HG02588 (cell line): ENCODE results near the gene TBC1D22A.

Experiments used
- ATAC-seq: cut with Tn5 transposase; IDR thresholded peaks from one replicate; pipeline ENCODE4 v1.9.1; 2021; ENCODE audit warnings: mild to moderate bottlenecking, moderate library complexity; ENCODE audit not compliant: unreplicated experiment

TBC1D22A gene

GRCh38 chr22:47201996-47202818, 439.8 kb downstream of the TBC1D22A start:
- ATAC-seq = no peak

GRCh38 chr22:47202819-47203553, 440.5 kb downstream of the TBC1D22A start:
- no peak for ATAC-seq

DNA sequence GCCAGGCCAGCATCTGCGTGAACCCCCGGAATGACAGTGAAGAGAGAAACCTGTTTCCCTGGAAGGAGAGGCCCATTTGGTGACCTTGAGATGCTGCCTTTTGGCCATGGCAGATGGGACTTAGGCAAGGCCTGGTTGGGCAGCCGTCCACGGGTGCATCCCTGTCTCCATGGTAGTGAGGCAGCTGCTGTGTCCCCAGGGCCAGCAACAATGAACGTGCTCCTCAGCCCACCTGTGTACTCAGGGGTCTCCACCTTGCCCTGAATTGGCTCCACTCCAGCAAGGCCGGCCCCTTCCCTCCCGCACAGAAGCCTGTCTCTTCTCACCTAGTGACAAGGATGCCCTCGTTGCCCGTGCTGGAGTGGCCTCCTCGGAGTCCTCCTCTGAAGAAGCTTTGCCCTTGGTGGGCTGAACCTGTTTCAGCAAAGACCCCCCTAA, 441.1 kb downstream of the TBC1D22A start:
- ATAC-seq = no peak

DNA sequence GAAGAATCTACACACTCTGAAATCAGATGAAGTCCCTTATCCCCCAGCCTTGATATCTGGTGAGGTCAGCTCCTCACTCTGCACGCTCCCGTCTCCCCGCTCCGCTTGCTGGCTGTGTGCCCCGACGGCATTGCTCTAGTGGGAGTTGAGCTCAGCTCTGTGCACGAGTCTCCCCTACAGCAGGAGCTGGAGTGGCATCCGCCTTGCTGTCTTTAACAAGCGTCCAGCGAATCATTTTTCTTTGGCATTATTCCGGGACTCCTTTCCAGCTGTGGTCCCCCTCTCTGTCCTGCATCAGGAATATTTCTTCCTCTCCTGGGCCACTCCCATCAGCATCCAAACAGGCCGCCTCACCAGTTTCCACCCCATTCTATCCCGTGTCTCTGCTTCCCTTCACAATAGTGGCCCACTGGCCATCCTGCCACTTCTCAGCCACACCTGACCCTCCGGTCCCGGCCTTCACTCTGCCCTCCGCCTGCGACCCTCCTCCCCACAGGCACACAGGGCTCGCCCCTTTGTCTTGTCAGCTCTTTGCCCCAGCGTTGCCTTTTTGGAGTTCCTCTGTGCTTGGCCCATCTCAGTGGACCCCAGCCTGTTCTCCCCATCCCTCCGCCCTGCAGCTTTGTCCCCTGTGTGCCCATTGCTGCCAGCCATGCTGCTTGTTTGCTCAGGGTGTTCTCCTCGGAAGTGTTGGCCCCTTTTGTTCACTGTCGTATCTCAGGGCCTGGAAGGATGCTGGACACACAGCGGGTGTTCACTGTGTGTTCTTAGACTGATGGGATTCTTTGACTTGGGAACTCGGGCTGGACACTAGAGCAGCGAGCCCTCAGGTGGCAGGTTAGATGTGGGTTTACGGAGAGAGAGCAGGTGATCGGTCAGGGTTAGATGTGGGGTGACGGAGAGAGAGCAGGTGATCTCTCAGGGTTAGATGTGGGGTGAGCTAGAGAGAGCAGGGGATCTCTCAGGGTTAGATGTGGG, 441.8 kb downstream of the TBC1D22A start:
- no peak for ATAC-seq

DNA sequence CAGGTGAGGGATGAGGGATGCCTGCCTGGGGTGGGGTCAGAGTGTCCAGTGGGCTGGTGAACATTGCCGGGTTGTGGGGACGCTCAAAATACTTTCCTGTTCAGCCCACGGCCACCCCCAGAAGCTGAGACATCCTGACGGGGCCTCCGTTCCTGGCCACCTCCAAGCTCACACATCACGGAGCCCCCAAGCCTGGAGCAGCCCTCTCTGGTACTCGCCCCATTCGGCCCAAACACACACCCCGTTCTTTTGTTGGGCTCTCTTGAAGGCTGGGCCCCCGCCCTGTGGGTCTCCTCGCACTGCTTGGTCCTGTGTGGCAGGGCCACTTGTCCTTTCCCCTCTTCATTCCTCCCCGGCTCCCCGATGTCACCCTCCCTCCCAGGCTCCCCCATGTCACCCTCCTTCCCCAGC, 442.6 kb downstream of the TBC1D22A start:
- no peak for ATAC-seq

DNA sequence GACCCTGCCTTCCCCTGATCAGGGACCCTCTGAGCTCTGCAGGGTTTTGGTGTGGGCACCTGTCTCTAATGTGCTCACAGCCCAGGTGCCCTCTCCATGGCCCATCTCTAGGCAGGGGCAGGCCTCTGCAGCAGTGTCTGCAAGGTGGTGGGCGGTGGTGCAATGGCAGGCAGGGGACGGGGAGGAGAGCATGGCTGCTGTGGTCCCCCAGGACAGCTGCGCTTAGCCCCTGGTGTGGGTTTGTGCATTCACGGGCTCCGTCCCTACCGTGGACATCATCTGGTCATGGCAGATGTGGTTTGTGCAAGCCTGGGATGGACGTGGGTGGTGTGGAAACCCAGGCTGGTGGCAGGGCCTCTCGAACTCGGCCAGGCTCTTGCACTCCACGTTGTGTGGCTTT, 443.1 kb downstream of the TBC1D22A start:
- ATAC-seq = no peak

- no peak for ATAC-seq
These were observed 443.7 kb downstream of the TBC1D22A start for GRCh38 chr22:47206164-47206563.

DNA sequence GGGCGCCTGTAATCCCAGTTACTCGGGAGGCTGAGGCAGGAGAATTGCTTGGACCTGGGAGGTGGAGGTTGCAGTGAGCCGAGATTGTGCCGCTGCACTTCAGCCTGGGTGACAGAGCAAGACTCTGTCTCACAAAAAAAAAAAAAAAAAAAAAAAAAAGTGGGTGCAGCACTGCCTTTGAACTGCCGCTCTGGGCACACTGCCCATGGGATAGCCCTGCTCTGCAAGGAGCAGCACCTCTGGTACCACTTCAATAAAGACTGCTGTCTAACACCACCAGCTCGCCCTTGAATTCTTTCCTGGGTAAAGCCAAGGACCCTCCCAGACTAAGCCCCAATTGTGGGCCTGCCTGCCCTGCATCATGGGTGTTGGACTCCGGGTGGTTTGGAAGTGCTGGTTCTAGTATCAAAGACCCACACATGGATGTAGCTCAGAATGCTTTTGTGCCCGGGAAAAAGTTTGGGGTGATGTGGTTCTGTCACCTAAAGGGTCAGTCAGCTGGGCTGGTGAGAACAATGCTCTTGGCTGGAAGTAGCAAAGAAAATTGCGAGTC, 444.3 kb downstream of the TBC1D22A start:
- no peak for ATAC-seq

DNA sequence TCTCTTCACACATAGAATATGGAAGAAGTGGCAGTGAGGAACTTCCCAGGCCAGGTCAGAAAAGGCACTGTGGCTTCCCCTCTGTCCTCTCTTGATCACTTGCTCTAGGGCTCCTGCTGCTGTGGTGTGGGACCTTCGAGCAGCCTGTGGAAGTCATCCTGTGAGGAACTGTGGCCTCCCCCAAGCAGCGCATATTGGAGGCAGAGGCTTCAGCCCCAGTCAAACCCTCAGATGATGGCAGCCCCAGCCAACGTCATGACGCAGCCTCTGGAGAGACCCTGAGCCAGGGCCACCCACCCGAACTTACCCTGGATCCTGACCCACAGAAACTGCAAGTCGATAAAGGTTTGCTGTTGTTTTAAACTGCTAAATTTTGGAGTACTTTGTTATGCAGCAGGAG, 444.9 kb downstream of the TBC1D22A start:
- ATAC-seq = no peak

GRCh38 chr22:47207846-47208554, 445.6 kb downstream of the TBC1D22A start:
- no peak for ATAC-seq

DNA sequence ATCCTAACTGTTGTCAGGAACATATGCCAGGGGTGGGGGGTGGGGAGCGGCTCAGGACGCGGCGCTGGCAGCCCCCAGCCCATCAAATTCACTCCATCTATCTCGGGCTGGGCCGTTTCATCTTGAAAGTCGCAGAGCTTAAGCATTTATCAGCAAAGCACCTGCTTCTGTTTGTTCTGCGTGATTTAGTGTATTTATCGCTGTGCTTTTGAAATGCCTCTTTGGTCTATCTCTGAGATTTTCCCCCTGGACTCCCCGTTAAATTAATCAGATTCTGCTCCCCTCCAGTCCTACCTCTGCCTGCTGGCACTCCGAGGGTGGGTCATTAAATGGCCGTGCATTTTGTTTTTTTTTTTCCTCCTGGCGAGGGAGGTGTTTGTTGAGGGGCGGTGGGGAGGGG, 446.2 kb downstream of the TBC1D22A start:
- ATAC-seq = no peak

- no peak for ATAC-seq
These were observed 446.6 kb downstream of the TBC1D22A start for GRCh38 chr22:47209040-47209514.

- no peak for ATAC-seq
These were observed 447.1 kb downstream of the TBC1D22A start for GRCh38 chr22:47209547-47210023.

DNA sequence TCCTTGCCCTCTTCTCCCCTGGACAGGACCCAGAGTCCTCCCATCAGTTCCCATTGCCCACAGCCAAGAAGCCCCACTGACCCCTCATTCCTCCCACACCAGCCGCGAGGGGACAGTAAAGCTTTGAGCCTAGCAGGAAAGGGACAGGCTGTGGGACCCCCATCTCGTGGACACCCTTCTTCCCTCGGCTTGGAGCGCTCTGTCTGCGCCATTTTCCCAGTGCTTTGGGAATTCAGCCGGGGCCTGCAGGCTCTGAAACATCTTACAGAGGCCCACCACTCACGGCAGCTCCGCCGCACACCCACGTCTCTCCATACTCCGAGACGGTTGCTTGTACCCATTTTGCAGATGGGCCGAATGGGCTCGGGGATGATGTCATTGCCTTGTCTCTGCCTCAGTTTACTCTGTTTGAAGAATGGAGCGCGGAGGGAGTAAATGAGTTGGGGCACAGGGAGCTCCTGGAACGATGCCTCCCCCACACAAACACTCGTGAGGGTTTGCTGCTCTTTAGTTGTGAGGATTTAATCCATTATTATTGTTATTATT, 447.7 kb downstream of the TBC1D22A start:
- ATAC-seq = no peak

DNA sequence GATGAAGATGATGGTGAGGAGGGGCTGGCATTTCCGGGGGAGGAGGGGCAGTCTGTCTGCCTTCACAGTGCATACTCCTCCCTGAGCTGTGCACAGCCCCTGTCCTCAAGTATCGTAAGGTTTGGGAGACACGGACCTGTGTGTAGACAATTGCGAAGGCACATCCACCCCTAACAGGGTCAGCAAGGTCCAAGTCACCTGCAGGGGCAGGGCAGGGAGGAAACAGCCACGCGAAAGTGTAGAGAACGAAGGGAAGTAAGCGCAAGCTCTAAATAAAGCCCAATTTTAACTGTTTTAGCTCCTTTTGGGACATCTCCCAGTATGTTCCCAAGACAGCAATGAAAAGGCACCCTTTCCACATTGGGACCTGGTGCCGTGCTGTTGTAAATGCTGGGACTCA, 448.2 kb downstream of the TBC1D22A start:
- ATAC-seq = no peak

- no peak for ATAC-seq
These were observed 451.3 kb downstream of the TBC1D22A start for GRCh38 chr22:47213571-47214230.

GRCh38 chr22:47215851-47216250, 453.4 kb downstream of the TBC1D22A start:
- no peak for ATAC-seq

DNA sequence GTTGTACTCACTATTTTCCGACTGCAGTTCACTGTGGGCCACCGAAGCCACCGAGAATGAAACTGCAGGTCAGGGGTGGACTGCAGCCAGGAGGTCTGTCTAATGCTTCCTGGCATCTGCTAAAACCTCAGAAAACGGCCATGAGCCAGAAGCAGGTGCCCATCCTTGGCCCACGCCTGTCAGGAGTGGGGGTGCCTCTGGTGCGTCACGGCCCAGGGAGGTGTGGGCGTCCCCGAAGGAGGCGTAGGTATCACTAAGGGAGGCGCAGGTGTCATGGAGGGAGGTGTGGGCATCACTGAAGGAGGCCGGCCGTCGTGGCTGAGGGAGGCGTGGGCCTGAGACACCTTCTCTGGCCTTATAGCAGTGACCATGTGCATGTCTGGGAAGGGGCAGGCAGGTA, 456.2 kb downstream of the TBC1D22A start:
- ATAC-seq = no peak

GRCh38 chr22:47219789-47220188, 457.3 kb downstream of the TBC1D22A start:
- ATAC-seq = no peak
